ENCODE data around the gene GCSAM.

Gene GCSAM

DNA sequence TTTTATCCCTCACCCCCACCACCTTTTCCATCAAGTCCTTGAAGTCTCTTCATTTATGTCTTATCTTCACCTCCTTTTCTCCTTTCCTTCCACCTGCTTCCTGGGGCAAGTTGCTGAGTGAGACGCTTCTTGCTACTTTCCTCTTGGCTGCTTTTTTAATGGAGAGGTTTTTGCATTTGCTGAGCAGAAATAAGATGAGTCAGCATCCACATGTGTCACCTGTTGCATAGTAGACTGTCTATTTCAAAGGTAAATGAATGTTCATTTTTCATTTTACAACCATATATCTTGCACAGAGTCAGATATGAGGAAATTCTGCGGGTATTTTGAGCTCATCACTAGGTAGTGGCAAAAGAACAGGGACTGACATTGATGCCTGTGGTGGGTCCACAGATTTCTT, 28.3 kb downstream of the GCSAM start:
- DNase-seq (ENCODE audit: low read depth), result no peak

DNA sequence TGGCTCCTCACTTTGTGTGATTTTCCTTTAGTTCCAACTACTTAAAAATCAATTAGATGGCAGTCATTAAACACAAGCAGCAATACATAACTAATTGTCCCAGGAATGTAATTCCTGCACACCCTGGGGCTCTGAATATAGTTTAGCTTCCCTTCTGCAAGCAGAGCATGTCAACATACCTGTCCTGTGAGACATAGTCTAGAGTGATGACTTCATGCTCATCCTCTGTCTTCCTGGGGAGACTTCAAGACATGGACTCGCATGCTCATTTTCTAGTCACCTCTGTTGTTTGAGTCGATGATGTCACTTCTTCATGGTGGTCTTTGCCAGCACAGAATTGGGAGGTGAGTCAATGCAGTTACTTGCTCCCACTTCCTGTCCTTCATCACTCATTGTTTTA, 31.1 kb downstream of the GCSAM start:
- DNase-seq (ENCODE audit: low read depth), result no peak

DNA sequence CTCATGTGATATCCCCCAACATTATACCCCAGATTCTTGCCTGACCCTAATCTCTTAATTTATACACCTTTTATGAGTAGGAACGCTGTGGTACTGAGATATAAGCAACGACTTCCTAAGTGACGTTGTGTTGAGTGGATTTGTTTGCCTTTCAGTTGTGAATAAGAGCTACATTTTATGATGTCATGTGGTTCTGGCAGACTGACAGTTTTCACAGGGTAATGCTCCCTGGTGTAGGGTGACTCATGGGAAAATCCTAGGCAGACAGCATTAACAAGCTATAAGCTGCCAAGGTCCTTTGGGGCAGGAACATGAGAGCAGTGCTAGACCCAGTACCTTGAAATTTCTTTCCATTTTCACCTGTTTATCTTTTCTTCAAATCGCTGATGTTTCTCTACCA, 35.7 kb downstream of the GCSAM start:
- no peak for DNase-seq (ENCODE audit: low read depth)

DNA sequence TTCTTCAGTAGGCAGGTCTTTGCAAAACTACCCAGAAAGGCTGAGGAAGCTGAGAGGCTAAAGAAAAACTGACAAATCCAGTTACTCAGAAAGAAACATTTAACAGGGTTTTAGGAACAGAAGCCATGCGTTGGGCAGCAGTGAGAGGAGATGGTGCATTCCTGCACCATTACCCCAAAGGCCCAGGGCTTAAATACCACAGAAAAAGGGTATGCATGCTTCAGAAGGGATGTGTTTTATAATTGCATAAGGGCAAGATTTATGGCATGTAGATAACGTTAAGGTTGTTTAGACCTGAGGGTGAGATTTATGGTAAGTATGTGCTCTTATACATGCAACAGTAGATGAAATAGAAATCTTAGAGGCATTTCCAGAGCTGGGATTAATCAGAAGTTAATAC, 36.9 kb downstream of the GCSAM start:
- no peak for DNase-seq (ENCODE audit: low read depth)

DNA sequence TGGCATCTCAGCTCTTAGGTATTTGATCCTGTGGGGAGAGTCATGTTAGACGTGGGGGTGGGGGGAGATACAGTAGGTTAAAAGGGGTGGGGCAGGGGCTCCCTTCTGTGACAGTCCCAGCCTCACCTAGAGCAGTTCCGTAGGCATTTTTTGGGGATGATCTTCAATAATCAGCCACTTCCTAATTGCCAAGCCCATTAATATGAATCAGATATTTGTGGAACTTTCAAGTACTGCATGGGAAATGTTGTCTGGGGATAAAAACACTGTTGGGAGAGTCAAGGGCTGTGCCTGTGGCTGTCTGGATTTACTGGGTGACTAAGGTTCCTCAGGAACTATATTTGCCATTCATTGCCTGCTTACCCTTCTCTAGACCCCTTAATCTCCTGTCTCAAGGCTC, 37.3 kb downstream of the GCSAM start:
- no peak for DNase-seq (ENCODE audit: low read depth)

DNA sequence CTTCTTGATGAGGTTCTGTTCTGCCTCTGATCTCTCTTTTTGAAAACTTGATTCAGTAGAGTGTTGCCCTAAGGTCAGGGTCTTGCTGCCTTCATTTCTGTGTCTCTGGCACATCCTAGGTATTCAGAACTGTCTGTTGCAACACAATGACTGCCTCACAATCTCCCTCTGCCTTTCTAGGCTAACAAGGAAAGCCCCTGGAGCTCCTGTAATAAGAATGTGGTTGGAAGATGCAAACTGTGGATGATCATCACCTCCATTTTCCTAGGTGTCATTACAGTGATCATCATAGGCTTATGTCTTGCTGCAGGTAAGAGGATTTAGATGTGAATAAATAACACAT, 39.9 kb downstream of the GCSAM start:
- DNase-seq (ENCODE audit: low read depth), result no peak

DNA sequence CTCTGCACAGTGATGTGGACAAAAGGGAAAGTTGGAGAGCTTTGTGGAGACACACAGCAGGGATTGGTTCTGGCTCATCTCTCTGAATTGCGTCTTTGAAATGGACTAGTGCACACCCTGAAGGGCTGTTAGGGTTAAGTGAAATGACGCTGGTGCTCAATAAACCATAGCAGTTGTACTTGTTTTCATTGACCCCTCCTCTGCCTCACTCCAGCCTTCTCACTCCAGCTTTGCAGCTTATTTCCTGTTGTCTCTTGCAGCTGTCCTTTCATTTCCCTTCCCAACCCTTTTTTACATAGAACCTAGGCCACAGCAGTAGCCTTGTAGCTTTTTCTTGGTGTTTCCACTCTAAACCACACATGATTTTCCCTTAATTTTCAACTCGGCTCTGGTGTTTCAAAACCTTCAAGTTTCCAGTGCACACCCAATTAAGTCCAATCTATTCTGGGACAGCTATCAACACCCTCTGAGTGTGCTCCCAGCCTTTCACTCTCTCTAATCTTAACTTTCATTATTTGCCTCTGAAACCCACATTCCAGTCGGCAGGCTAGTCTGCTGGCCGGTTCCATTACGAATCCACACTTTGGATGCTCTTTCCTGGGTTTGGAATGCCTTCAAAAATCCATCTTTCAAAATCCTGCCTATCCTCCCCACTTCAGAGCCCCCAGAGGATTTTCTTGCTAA, 40.4 kb downstream of the GCSAM start:
- no peak for DNase-seq (ENCODE audit: low read depth)

DNA sequence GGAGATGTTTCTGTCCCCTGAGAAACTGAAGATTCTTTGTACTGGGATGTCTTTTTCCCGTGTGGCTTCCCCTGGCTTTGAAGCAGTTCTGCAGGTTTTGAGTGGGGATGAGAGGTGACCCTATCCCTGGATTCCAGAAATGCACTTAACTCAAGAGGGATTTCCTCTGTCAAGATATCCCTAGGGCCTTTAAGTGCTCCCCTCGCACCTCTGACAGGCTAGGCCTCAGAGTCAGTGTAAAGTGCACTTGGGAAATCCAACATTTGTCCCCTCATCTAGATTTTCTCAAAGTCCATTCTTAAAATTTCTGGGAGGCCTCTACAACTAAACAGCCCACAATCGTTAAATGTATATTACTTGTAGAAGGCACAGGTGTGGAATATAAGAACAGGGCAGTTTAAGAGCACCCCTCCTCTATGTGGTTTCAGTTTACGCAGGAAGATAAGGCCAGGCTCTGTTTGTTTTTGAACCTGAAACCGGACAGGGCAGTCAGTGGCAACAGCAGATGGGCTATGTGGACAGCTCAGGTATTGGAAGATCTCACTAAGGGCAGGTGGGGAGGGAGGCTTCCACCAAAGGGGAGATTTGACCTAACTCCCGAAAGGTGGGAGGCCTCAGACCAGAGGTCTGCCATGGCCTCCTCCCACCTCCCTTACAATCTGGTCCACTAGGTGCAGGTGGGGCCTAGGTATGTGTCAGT, 42.0 kb downstream of the GCSAM start:
- no peak for DNase-seq (ENCODE audit: low read depth)

DNA sequence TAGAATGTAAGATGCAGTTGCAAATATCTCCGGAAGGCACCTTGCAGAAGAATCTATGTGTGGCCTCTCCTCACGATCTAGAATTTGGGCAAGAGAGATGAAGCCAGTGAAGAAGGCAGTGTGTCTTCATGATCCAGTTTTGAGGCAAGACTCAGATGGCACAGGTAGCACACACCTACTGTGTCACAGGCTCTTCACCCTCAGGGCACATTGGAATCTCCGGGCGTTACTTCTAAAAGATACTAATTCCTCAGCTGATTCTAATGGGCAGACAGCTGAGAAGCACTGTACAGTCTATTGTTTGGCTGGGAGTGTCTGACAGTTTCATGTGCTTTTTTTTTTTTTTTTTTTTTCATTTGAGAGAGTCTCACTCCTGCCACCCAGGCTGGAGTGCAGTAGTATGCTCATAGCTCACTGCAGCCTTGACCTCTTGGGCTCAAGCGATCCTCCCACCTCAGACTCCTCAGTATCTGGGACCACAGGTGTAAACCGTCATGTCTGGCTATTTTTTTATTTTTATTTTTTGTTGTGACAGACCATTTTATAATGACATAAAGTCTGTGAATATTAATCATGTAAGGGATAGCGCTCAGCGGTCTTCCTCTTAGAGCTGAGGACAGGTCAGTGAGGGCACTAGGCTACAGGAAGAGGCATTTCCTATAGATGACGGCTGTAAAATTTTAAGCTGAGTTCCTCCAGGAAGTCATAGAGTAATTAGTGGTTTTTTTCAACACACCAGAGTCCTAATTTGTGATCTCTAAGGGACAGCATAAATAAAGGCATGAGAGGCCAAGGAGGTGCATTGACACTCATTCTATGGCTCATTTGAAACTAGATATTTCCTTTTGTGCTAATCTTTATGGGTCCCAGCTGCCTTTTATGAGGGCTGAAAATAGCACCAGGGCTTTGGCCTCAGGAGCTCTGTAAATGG, 42.8 kb downstream of the GCSAM start:
- DNase-seq (ENCODE audit: low read depth), result no peak

DNA sequence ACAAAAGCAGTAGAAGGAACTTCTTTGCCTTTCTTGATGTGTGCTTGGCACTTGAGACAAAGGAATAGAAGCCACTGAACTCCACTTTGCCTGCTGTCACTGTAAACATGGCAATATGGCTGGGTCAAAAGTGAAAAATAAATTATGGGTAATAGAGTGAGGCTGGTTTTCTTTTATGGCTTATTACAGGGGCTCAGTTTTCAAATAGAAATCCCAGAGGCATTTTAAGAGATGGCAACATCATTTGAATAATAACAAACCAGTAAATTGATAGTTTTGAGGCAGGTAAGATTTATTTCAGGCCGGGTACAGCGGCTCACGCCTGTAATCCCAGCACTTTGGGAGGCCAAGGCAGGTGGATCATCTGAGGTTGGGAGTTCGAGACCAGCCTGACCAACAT, 44.1 kb downstream of the GCSAM start:
- DNase-seq (ENCODE audit: low read depth), result no peak

DNA sequence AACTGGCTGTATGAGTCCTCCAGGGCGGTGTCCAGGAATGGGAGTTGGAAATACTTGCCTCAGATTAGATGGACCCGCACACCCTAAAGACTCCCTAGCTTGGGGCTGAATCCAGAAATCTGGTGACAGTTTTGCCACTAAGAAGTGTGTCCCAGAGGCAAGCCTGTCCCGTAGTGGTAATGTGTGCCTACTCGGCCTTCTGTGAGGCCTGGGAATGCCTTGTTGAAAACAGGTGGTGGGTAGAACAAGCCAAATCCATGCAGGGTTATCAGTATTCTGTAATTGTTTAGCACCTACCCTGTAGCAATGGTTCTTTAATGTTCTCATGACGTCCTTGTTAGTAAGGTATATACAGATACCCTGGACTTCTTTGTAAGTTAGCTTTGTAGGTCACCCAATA, 45.3 kb downstream of the GCSAM start:
- no peak for DNase-seq (ENCODE audit: low read depth)

DNA sequence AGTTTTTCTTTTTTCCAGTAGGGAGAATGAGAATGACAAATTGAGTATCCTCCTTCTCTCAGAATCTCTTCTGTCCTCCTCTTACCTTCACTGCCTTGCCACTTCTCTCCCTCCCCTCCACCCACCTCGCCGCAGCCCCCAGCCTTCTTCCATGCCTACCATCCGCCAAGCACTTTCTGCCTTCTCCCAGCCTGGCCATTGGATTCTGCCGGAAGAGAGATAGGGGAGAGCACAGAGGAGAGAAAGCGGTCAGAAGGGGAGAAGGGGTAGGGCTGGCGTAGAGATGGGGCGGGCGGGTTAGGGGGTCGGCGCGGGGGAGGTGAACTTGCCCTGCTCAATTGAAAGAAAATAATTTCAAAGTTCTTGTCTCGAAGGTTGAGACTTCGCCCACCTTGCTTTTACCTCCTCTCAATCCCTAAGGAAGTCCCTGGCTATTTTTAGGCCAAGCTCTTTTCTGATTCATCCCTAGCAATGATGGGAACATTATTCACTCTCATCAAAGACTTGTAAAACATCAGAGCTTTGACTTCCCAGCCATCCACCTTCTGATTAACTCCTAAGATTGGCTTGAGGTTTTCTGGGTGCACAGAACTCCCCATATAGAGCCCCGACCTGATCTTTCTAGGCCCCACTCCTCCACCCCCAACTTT, 46.0 kb downstream of the GCSAM start:
- DNase-seq (ENCODE audit: low read depth), result no peak

DNA sequence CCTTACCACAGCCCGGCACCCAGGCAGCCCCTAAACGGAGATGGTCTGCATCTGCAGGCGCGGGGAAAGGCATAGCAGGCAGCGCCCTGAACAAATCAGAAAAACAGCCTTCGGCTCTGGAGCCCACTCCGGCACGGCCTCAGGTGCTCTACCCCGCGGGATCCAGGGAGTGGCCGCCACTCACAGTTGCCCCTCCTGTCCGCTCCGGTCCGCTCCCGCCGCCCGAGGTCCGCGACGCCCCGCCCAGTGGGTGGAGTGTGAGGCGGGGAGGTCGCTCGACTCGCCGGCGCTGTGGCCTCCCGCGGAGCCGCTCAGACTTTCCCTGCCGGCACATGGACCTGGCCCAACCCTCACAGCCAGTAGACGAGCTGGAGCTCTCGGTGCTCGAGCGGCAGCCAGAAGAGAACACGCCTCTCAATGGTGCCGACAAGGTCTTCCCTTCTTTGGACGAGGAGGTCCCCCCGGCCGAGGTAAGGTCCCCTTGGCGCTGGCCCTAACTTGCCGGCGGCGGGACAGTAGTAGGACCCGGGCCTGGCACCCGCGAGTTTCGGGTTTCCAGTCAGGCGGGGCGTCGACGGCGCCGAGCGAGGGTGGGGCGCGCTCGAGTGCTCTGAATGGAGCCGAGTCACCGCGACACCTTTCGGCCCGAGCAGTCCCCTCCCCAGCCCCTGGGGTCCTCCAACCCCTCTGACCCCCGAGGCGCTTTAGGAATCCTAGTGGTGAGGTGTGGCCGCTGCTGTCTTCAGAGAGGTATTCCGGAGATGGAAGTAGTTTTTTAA, 46.8 kb downstream of the GCSAM start, which contains the start of gene C3orf52:
Gene C3orf52, plus strand, starts transcription at position 314 of the 779 bp plus-strand sequence. Its CDS starts 19 bp downstream, at position 333.
- DNase-seq (ENCODE audit: low read depth), result peak; percentile 46

DNA sequence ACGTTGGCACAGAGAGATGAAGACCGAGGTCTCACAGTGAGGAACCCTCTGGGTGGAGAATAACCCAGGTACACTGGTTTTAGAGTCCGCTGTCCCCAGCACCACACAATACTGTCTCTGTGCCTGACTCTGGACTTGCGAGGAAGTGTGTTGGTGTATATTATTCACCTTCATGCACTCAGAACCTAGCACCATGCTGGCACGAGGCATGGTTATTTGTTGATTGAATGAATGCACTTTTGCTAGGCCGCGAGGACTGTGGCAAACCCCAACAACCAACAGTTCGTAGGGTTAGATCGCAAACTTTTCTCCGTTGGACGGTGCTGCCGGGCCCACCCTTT, 47.3 kb downstream of the GCSAM start:
- no peak for DNase-seq (ENCODE audit: low read depth)

DNA sequence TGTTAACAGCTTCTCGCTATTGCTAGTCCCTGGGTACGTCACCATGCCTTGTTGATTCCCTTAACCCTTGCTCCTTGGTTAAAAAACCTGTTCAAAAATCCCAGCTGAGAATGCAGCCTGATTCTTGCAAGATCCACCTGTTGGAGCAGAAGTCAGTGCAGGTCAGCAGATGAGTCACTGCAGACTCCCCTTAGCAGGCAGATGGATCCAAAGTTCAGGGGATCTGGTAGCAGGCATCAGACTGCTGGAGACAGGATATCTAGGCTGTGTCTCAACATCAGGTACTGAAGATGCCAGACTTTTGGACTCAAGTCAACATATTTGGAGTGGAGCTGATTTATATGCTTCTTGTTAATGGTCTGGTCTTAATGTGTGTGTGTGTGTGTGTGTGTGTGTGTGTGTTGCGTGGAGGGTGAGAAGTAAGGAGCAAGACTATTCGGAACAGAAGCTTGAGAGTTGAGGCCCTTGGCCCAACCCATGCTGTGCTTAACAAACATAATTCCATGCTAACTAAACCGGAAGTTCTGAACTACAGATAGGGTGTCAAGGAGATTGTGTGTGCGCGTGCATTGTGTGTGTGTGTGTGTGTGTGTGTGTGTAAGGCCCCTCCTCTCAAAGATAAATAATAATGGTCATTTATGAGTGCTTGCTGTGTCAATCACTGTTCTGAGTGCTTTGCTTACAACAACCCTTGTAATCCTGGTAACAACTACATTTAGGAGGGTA, 47.9 kb downstream of the GCSAM start:
- DNase-seq (ENCODE audit: low read depth), result no peak

DNA sequence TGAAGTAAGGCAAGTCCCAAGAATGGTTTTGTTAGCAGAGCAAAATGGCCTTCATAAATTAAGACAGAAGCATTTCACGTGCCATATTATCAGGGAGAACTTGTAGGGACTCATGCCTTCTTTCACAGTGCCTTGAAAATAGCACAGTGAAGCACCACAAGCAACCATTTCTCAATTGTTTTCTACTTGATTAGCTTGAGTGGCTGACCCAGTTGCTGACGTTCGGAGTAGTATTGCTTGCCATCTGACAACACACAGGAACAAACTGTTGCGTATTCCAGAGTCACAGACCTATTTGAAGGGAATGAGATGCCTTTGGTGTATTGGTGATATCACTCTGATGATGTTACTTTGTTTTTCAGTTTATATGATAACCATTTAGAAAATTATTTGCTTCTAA, 49.8 kb downstream of the GCSAM start:
- no peak for DNase-seq (ENCODE audit: low read depth)

DNA sequence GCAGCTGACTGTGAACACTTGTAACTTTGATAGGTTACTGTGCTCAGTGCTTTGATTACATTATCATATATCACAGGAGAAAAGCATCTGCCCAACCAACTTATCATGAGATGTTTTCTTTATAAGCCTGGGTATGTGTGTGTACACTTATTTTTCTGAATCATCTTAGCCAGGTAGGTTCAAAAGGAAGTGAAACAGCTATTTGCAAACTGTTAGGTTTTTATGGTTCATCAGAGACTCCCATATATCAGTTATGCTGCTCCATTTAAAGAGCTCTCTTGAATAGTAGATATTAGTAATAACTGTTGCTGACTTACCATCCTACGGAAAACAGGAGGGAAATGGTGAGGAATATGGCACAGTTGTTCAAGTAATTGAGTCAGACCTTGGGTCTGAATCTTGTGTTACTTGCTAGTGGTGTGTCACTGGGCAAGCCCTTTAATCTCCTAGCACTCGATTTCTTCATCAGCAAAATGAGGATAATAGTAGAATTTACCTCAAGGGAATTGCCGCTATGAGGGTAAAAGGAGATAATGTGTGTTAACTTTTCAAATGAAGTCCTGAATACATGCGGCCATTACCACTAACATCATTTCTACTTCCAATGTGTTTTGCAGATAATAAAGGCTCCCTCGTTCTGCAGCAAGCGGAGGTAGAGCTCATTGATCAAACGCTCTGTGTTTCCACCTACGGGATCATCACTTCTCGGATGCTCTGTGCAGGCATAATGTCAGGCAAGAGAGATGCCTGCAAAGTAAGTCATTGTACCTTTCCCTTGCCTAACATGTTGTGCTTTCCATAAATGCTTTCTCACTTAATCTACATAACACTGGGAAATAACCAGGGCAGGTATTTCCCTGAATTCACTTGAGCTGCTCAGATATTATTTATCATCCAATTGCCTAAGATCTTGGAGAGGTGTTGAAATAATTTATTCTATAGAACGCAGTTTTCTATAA, 54.6 kb downstream of the GCSAM start:
- DNase-seq (ENCODE audit: low read depth), result no peak

DNA sequence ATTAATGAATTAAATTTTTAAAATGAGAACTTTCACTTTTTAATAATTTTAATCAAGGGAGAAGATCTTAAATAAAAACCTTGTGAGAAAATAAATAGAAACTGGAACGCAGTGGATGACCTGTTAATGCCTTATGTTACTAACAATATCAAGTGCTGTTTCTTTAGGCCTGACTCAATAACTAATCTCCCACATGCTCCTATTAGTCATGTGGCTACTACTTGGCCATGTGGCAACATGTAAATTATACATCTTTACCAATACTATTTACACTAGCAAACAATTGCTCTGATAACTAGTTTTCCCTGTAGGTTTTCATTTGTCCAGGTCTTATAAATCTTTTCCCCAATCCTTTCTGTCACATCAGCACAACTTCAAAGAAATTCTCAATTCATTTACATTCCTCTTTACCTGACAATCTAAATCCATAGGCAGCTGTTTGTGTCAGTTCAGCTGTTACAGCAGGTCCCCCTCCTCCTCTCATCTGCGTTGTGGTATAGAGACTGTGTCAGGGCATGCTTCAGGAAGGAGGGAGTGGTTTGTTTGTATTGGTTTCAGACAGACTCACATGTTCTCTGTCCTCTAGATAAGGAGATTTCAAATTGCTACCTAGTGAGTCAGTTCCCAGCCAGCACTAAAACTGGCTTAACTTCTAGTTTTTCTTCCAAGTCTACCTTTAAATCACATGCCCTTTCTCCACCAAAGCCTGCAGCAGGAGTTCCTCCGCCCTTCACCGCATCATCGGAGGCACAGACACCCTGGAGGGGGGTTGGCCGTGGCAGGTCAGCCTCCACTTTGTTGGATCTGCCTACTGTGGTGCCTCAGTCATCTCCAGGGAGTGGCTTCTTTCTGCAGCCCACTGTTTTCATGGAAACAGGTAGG, 58.2 kb downstream of the GCSAM start:
- DNase-seq (ENCODE audit: low read depth), result no peak

DNA sequence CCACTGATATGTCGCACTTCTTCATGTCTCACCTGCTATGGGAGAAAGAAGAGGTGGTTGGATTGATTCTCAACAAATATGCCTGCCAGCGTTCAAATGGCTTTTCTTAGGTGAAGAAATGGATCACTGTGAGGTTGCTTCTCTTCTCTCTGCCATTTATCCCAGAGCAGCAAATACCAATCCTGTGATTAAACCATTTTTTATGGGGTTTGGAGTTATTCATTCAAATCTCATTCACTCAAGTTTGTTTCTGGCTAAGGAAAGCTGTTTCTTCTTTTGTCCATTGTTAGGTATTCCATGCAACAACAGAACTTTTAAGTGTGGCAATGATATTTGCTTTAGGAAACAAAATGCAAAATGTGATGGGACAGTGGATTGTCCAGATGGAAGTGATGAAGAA, 59.0 kb downstream of the GCSAM start:
- no peak for DNase-seq (ENCODE audit: low read depth)

Measured in activated T-helper 9 cell treated with anti-CD3 and anti-CD28 coated beads, Interleukin-2, amount 50 U/mL, for 16 hours (primary cell).